ENCODE data around the gene CFAP206. TPM values are rescaled to one million over a fixed set of nuclear protein-coding genes. Genes with fewer than 3 reads are reported as not detected.

Gene CFAP206
- total and polyA plus RNA-seq, 10 of the 15 experiments (the other 5 are each of a cell fraction or from before 2014, with no cell fraction given) = 0.04 to 0.24 (median 0.09) TPM; not detected in 6

- RAD21 ChIA-PET (ENCODE audit: unreplicated experiment) = interaction anchor here (1.9 kb wide), 1 partner anchor 9 kb away, joined by 8 read pairs; no protein-coding TSS in a partner anchor
- TF ChIP-seq RUNX3 (IDR thresholded peaks at IDR 0.05; ENCODE audit: low read length) (no peak), SMARCA5 (IDR thresholded peaks at IDR 0.05) (no peak), DPF2 (IDR thresholded peaks at IDR 0.05) (no peak), BCL3 (IDR thresholded peaks at IDR 0.05; ENCODE audit: borderline replicate concordance, insufficient read depth, low read depth, low read length, poor library complexity, severe bottlenecking) (no peak), ZNF24 (IDR thresholded peaks at IDR 0.05) (no peak), TBL1XR1 (IDR thresholded peaks at IDR 0.05; ENCODE audit: low read depth, low read length) (no peak)
- CTCF ChIA-PET = interaction anchor here (0.6 to 4.1 kb wide), 2 partner anchors 8 to 18 kb away, joined by 3 to 33 read pairs; no protein-coding TSS in a partner anchor
- DNase-seq (ENCODE audit: low read depth, low spot score) (no peak), FAIRE-seq (no peak), ATAC-seq (no peak)
- H3K9ac ChIP-seq (ENCODE audit: control insufficient read depth, insufficient read depth, low read length) = no peak overlapping the region
- POLR2A ChIA-PET = no interaction called here
- BruUV-seq (replicated peaks) = no TSS peak
- no peak overlapping the region for H2AFZ ChIP-seq (ENCODE audit: control insufficient read depth, low read depth, low read length)
- no peaks in the 10 kb centered on the region for H3K79me2 ChIP-seq (ENCODE audit: control insufficient read depth, insufficient read depth, low read length)
- WGBS (ENCODE audit: insufficient coverage, insufficient replicate concordance, low lambda C conversion rate, missing lambda C conversion rate) = 64% methylated on average over 3 of the region's 3 CpGs
- H3K4me1 ChIP-seq (ENCODE audit: control insufficient read depth, insufficient read depth, low read length) = no peaks in the 10 kb centered on the region
- no peak overlapping the region for H3K27ac ChIP-seq (ENCODE audit: control insufficient read depth, insufficient read depth)
- no peaks in the 10 kb centered on the region for H3K36me3 ChIP-seq (ENCODE audit: control insufficient read depth in 2 of 2, insufficient read depth in 2 of 2, low read length in 1 of 2)
- H3K27me3 ChIP-seq (replicated peaks in 1 of 2; ENCODE audit: control insufficient read depth in 2 of 2, insufficient read depth in 2 of 2, low read length in 1 of 2) = no peaks in the 10 kb centered on the region
- SMC1A ChIA-PET (ENCODE audit: uncharacterized antibody, unreplicated experiment) = interaction anchor here (1.1 to 2.1 kb wide), 3 partner anchors 8 to 1468 kb away, joined by 3 to 12 read pairs (median 3); partner anchors contain the start of gene C6orf163
- in situ Hi-C loops (cut with MboI) = no loop called here
- H4K20me1 ChIP-seq (ENCODE audit: control insufficient read depth, insufficient read depth) = no peaks in the 10 kb centered on the region
- no peaks in the 10 kb centered on the region for H3K9me3 ChIP-seq (replicated peaks; ENCODE audit: control insufficient read depth, insufficient read depth, low read length)
- H3K4me2 ChIP-seq (ENCODE audit: control insufficient read depth, insufficient read depth) = no peak overlapping the region
- H3K4me3 ChIP-seq = no peak overlapping the region
- intact Hi-C loops (cut with micrococcal nuclease; ENCODE audit: unreplicated experiment) = no loop called here
Observed at GRCh38 chr6:87401832-87402231, 5.9 kb upstream of the CFAP206 start.

GRCh38 chr6:87407561-87407900 lies 241 bp upstream of the CFAP206 start:
- Histone ChIP-seq H3K9me3 (replicated peaks; ENCODE audit: control insufficient read depth, insufficient read depth, low read length) (no peaks in the 10 kb centered on the region), H2AFZ (ENCODE audit: control insufficient read depth, low read depth, low read length) (peak overlapping the region; percentile 82), H3K27ac (ENCODE audit: control insufficient read depth, insufficient read depth) (no peak overlapping the region), H3K9ac (ENCODE audit: control insufficient read depth, insufficient read depth, low read length) (no peak overlapping the region), H3K36me3 (ENCODE audit: control insufficient read depth in 2 of 2, insufficient read depth in 2 of 2, low read length in 1 of 2) (no peaks in the 10 kb centered on the region), H3K4me1 (ENCODE audit: control insufficient read depth, insufficient read depth, low read length) (no peaks in the 10 kb centered on the region), H3K79me2 (ENCODE audit: control insufficient read depth, insufficient read depth, low read length) (no peaks in the 10 kb centered on the region), H3K4me3 (peak overlapping the region; percentile 79), H3K4me2 (ENCODE audit: control insufficient read depth, insufficient read depth) (peak overlapping the region; percentile 85), H3K27me3 (replicated peaks in 1 of 2; ENCODE audit: control insufficient read depth in 2 of 2, insufficient read depth in 2 of 2, low read length in 1 of 2) (no peaks in the 10 kb centered on the region; a peak in 1 of 4 replicates), H4K20me1 (ENCODE audit: control insufficient read depth, insufficient read depth) (no peaks in the 10 kb centered on the region)
- ATAC-seq (peak; percentile 12), FAIRE-seq (no peak), DNase-seq (ENCODE audit: low read depth, low spot score) (no peak)
- WGBS (ENCODE audit: insufficient coverage, insufficient replicate concordance, low lambda C conversion rate, missing lambda C conversion rate) = 0% methylated on average over 10 of the region's 10 CpGs
- RAD21 ChIA-PET (ENCODE audit: unreplicated experiment) = interaction anchor here (1.5 kb wide), 1 partner anchor 1463 kb away, joined by 3 read pairs; no protein-coding TSS in a partner anchor
- no TSS peak for BruUV-seq (replicated peaks)
- in situ Hi-C loops (cut with MboI) (no loop called here), intact Hi-C loops (cut with micrococcal nuclease; ENCODE audit: unreplicated experiment) (no loop called here)
- CTCF ChIA-PET = interaction anchor here (2.2 kb wide), 1 partner anchor 14 kb away, joined by 6 read pairs; no protein-coding TSS in a partner anchor
- SMC1A ChIA-PET (ENCODE audit: uncharacterized antibody, unreplicated experiment) = interaction anchor here (1.0 kb wide), 1 partner anchor 148 kb away, joined by 3 read pairs; no protein-coding TSS in a partner anchor
- POLR2A ChIA-PET = no interaction called here
- TF ChIP-seq JUND (IDR thresholded peaks at IDR 0.05; ENCODE audit: low read depth, low read length) = no peak
- TF ChIP-seq LARP7 (IDR thresholded peaks at IDR 0.05) = no peak
- TF ChIP-seq NFIC (IDR thresholded peaks at IDR 0.05; ENCODE audit: low read depth, low read length) = no peak
- no peak for TF ChIP-seq RAD21 (IDR thresholded peaks at IDR 0.05; ENCODE audit: insufficient read depth, low read depth, low read length)
- no peak for TF ChIP-seq NR2C2 (IDR thresholded peaks at IDR 0.05; ENCODE audit: borderline replicate concordance, control insufficient read depth, insufficient read length, low read depth)
- TF ChIP-seq HDAC2 (IDR thresholded peaks at IDR 0.05) = no peak
- no peak for TF ChIP-seq CBX3 (IDR thresholded peaks at IDR 0.05; ENCODE audit: borderline replicate concordance, low read depth)
- no peak for TF ChIP-seq GATAD2B (conservative IDR thresholded peaks at IDR 0.05; ENCODE audit: low read depth)
- TF ChIP-seq MAX (IDR thresholded peaks at IDR 0.05; ENCODE audit: low read depth, low read length) = no peak
- TF ChIP-seq ZNF384 (IDR thresholded peaks at IDR 0.05; ENCODE audit: borderline replicate concordance, low read depth, low read length) = no peak
- TF ChIP-seq TBL1XR1 (IDR thresholded peaks at IDR 0.05; ENCODE audit: low read depth, low read length) = no peak
- no peak for TF ChIP-seq MXI1 (IDR thresholded peaks at IDR 0.05; ENCODE audit: low read depth, low read length)
- no peak for TF ChIP-seq IRF4 (IDR thresholded peaks at IDR 0.05; ENCODE audit: low read depth, low read length)
